GM18526 (cell line): ENCODE data around the gene PDGFD.

ENCODE experiments used
- POLR2A ChIP-seq: IDR thresholded peaks from 3 replicates; pipeline ENCODE4 v1.6.1; 2011; ENCODE audit not compliant: insufficient read length; ENCODE audit errors: extremely low read depth

PDGFD gene

GRCh38 chr11:103923451-103923931, 240.5 kb downstream of the PDGFD start:
- no peak for TF ChIP-seq POLR2A

- TF ChIP-seq POLR2A = no peak
Observed at GRCh38 chr11:103920933-103921332, 243.0 kb downstream of the PDGFD start.

GRCh38 chr11:103920449-103920848, 243.5 kb downstream of the PDGFD start:
- no peak for TF ChIP-seq POLR2A

GRCh38 chr11:103910721-103911120, 253.2 kb downstream of the PDGFD start:
- no peak for TF ChIP-seq POLR2A

GRCh38 chr11:103907548-103908455, 256.1 kb downstream of the PDGFD start:
- no peak for TF ChIP-seq POLR2A

- TF ChIP-seq POLR2A = no peak
Observed at GRCh38 chr11:103907136-103907535, 256.8 kb downstream of the PDGFD start.

GRCh38 chr11:103906291-103906867, 257.6 kb downstream of the PDGFD start:
- no peak for TF ChIP-seq POLR2A

- TF ChIP-seq POLR2A = no peak
Observed at GRCh38 chr11:103904324-103904667, 259.7 kb downstream of the PDGFD start.

- no peak for TF ChIP-seq POLR2A
Observed at GRCh38 chr11:103903621-103904323, 260.2 kb downstream of the PDGFD start.

- no peak for TF ChIP-seq POLR2A
Observed at GRCh38 chr11:103902994-103903393, 261.0 kb downstream of the PDGFD start.

- no peak for TF ChIP-seq POLR2A
Observed at GRCh38 chr11:103901656-103902055, 262.3 kb downstream of the PDGFD start.

GRCh38 chr11:103898577-103899336, 265.2 kb downstream of the PDGFD start:
- TF ChIP-seq POLR2A = no peak

GRCh38 chr11:103898065-103898464, 265.9 kb downstream of the PDGFD start:
- TF ChIP-seq POLR2A = no peak

- TF ChIP-seq POLR2A = no peak
Observed at GRCh38 chr11:103897160-103897936, 266.6 kb downstream of the PDGFD start.
